CD14-positive monocyte (primary cell): ENCODE results near the gene LRRC10. TPM values are rescaled to one million over a fixed set of nuclear protein-coding genes. Genes with fewer than 3 reads are reported as not detected.

ENCODE experiments used
- DNase-seq, 3 donors: peaks; one replicate each; pipeline ENCODE4 v3.0.0-alpha.2; 2011 to 2022
- H2AFZ ChIP-seq: 2 replicates; pipeline ENCODE4 v1.6.0; 2012; ENCODE audit warnings: mild to moderate bottlenecking, low read depth, low read length, inconsistent platforms; ENCODE audit not compliant: insufficient read depth, poor library complexity, severe bottlenecking
- H3K27ac ChIP-seq, 2 donors: 1 replicate in 1 of 2; 2 replicates in 1 of 2; pipeline ENCODE4 v1.5.1; 2012 to 2013; ENCODE audit warnings: low read length in 2 of 2, control low read depth in 1 of 2, inconsistent platforms in 1 of 2, low read depth in 1 of 2, mild to moderate bottlenecking in 1 of 2
- H3K27me3 ChIP-seq, 2 donors: one replicate each; pipeline versions ENCODE4 v1.6.0 to v1.6.1; 2011 to 2013; ENCODE audit warnings: low read length in 2 of 2; ENCODE audit not compliant: control insufficient read depth in 2 of 2, insufficient read depth in 2 of 2
- H3K36me3 ChIP-seq, 2 donors: replicated peaks in 1 of 2; 1 replicate in 1 of 2; 2 replicates in 1 of 2; pipeline versions ENCODE4 v1.5.1 to v1.6.1; 2012 to 2013; ENCODE audit warnings: low read length in 2 of 2, control low read depth in 1 of 2, inconsistent platforms in 1 of 2, mild to moderate bottlenecking in 1 of 2; ENCODE audit not compliant: insufficient read depth in 2 of 2, control insufficient read depth in 1 of 2
- H3K4me1 ChIP-seq, 2 donors: 1 replicate in 1 of 2; 2 replicates in 1 of 2; pipeline versions ENCODE4 v1.5.1 to v1.6.1; 2012 to 2013; ENCODE audit warnings: low read length in 2 of 2, control low read depth in 1 of 2, inconsistent platforms in 1 of 2, mild to moderate bottlenecking in 1 of 2, moderate library complexity in 1 of 2; ENCODE audit not compliant: insufficient read depth in 2 of 2, control insufficient read depth in 1 of 2
- H3K4me2 ChIP-seq: replicated peaks from 2 replicates; pipeline ENCODE3; 2012; ENCODE audit warnings: low read length, moderate library complexity, mild to moderate bottlenecking; ENCODE audit not compliant: poor library complexity, severe bottlenecking; ENCODE audit errors: extremely low read depth
- H3K4me3 ChIP-seq, 3 experiments: fragments of 200-600 bp in 1 of 3; sonication (generic) in 1 of 3; replicated peaks in 1 of 3; 1 replicate in 2 of 3; 2 replicates in 1 of 3; pipeline ENCODE4 v1.5.1; 2011 to 2013; ENCODE audit warnings: low read length in 3 of 3, mild to moderate bottlenecking in 3 of 3, control low read depth in 2 of 3, low read depth in 2 of 3, inconsistent platforms in 1 of 3, moderate library complexity in 1 of 3
- H3K79me2 ChIP-seq: 2 replicates; pipeline ENCODE4 v1.6.0; 2012; ENCODE audit warnings: mild to moderate bottlenecking, control low read depth, inconsistent platforms, low read length, moderate library complexity; ENCODE audit not compliant: insufficient read depth
- H3K9ac ChIP-seq: 2 replicates; pipeline ENCODE4 v1.6.0; 2017; ENCODE audit warnings: low read length, mild to moderate bottlenecking; ENCODE audit not compliant: insufficient read depth, poor library complexity, severe bottlenecking
- H3K9me3 ChIP-seq, 2 donors: replicated peaks in 1 of 2; 1 replicate in 1 of 2; 2 replicates in 1 of 2; pipeline versions ENCODE4 v1.5.1 to v1.6.1; 2012 to 2013; ENCODE audit warnings: low read length in 2 of 2, control low read depth in 1 of 2; ENCODE audit not compliant: control insufficient read depth in 1 of 2, insufficient read depth in 1 of 2
- H4K20me1 ChIP-seq: 2 replicates; pipeline ENCODE4 v1.6.0; 2012; ENCODE audit warnings: mild to moderate bottlenecking, low read length, control low read depth, moderate library complexity; ENCODE audit not compliant: insufficient read depth
- H3K27ac Mint-ChIP-seq, 7 donors: one replicate each; pipeline ENCODE4 v1.8.0; 2020; ENCODE audit warnings: mild to moderate bottlenecking in 7 of 7, mixed read lengths in 7 of 7, moderate library complexity in 6 of 7, inconsistent platforms in 2 of 7
- H3K27me3 Mint-ChIP-seq, 3 donors: one replicate each; pipeline ENCODE4 v1.8.0; 2021 to 2022; ENCODE audit warnings: low read depth in 3 of 3, mild to moderate bottlenecking in 3 of 3, mixed read lengths in 3 of 3, moderate library complexity in 3 of 3, inconsistent platforms in 1 of 3
- H3K36me3 Mint-ChIP-seq, 2 donors: one replicate each; pipeline ENCODE4 v1.8.0; 2020; ENCODE audit warnings: mixed read lengths in 2 of 2, inconsistent platforms in 1 of 2, mild to moderate bottlenecking in 1 of 2
- H3K4me1 Mint-ChIP-seq: one replicate; pipeline ENCODE4 v1.8.0; 2020; ENCODE audit warnings: mild to moderate bottlenecking, mixed read lengths
- H3K4me3 Mint-ChIP-seq, 2 donors: one replicate each; pipeline ENCODE4 v1.8.0; 2020; ENCODE audit warnings: mild to moderate bottlenecking in 2 of 2, mixed read lengths in 2 of 2, moderate library complexity in 1 of 2
- H3K9me3 Mint-ChIP-seq, 7 donors: one replicate each; pipeline ENCODE4 v1.8.0; 2020 to 2022; ENCODE audit warnings: mixed read lengths in 7 of 7, mild to moderate bottlenecking in 6 of 7, moderate library complexity in 6 of 7, inconsistent platforms in 2 of 7
- WGBS: methylation state at CpG from one replicate; pipeline ENCODE4 v1.1.5; 2013; ENCODE audit warnings: missing lambda C conversion rate; ENCODE audit not compliant: insufficient coverage; 5-methylcytosine and 5-hydroxymethylcytosine counted together
- intact Hi-C, 2 donors: fragments of 100-400 bp; cut with micrococcal nuclease; formaldehyde crosslinking; loops; one replicate each; pipeline versions ENCODE4 v1.15.0 to v1.15.1; 2023
- polyA plus RNA-seq, 3 donors: library from polyadenylated mRNA; depleted of rRNA in 1 of 3; unstranded in 2 of 3; stranded (reverse) in 1 of 3; fragments of 300-500 nt in 2 of 3; fragments of >200 nt in 1 of 3; fragmentation: Illumina TruSeq in 2 of 3; gene quantifications; 1 replicate in 2 of 3; 2 replicates in 1 of 3; pipeline ENCODE4 v1.2.3, GENCODE V29; 2012 to 2021
- TF ChIP-seq, protein P1 (sequence below): fragments of 200-600 bp; IDR thresholded peaks from one replicate; pipeline ENCODE4 v1.8.0; 2022; ENCODE audit warnings: antibody characterized with exemption, mild to moderate bottlenecking

Gene LRRC10
- polyA plus RNA-seq, 3 donors: not detected

DNA sequence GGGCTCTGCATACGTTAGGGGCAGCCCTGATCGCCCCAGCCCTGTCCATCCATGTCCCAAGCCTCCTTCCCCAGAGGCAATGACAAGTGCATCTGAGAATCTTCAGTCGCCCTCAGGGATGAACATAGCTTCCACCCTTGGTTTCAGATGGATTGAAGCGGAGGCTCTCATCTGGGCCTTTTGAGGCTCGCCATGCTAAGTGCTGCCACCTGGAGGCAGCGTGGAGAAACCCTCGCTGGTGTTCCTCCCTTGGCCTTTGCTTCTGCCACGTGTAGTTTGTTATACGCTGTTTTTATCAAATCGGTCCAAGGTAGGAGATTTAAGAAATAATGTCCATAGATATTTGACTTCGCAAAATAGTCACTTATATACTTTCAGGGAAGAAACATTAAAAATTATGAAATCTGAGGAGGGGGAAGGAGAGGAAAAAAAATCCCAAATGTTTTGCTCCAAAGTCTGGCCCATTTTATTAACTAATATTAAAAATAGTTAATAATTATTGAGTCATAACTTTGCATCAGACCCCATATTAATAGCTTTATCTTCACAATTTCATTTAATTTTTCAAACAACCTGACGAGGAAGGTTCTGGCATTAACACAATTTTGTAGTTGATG, 28.8 kb upstream of the LRRC10 start:
- Histone ChIP-seq H3K27ac (no peak overlapping the region), H3K36me3 (no peaks in the 10 kb centered on the region), H3K27me3 (no peaks in the 10 kb centered on the region), H3K4me3 (no peak overlapping the region), H3K4me1 (no peaks in the 10 kb centered on the region), H3K4me2 (no peak overlapping the region), H2AFZ (peak overlapping the region; percentile 31), H3K9me3 (no peaks in the 10 kb centered on the region), H3K9ac (no peak overlapping the region), H3K79me2 (no peaks in the 10 kb centered on the region), H4K20me1 (no peaks in the 10 kb centered on the region)
- Mint-ChIP-seq H3K27me3 (peaks cover 0 to 4% (median 2%) of the 10 kb centered on the region in 3 donors), H3K27ac (no peak overlapping the region), H3K4me3 (no peak overlapping the region), H3K36me3 (no peaks in the 10 kb centered on the region), H3K9me3 (no peaks in the 10 kb centered on the region), H3K4me1 (no peaks in the 10 kb centered on the region)
- peak; percentile 32 to 50 (median 37) for DNase-seq
- intact Hi-C loops: no loop called here
- TF ChIP-seq, protein P1, sequence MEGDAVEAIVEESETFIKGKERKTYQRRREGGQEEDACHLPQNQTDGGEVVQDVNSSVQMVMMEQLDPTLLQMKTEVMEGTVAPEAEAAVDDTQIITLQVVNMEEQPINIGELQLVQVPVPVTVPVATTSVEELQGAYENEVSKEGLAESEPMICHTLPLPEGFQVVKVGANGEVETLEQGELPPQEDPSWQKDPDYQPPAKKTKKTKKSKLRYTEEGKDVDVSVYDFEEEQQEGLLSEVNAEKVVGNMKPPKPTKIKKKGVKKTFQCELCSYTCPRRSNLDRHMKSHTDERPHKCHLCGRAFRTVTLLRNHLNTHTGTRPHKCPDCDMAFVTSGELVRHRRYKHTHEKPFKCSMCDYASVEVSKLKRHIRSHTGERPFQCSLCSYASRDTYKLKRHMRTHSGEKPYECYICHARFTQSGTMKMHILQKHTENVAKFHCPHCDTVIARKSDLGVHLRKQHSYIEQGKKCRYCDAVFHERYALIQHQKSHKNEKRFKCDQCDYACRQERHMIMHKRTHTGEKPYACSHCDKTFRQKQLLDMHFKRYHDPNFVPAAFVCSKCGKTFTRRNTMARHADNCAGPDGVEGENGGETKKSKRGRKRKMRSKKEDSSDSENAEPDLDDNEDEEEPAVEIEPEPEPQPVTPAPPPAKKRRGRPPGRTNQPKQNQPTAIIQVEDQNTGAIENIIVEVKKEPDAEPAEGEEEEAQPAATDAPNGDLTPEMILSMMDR: peak; percentile 88
- WGBS: 63% methylated on average over 3 of the region's 12 CpGs

DNA sequence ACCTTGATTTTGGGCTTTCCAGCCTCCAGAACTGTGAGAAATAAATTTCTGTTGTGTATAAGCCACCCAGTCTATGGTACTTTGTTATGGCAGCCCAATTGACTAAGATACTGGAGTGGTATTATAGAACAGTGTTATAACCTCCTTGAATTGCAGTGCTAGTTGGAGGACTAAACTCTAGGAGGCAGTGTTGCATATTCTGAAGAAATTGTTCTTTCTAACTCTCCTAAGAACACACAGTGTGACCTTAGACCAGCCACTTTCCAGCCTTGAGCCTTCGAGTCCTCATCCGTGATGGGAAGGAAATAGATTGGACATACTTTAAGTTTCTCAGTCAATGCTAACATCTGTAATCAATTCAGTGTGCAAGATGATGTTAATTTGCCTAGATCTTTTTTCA, 22.4 kb upstream of the LRRC10 start:
- TF ChIP-seq, protein P1: no peak
- H3K9ac ChIP-seq: no peak overlapping the region
- no peak overlapping the region for H3K27ac ChIP-seq
- Mint-ChIP-seq H3K9me3 (peaks cover 0 to 8% (median 0%) of the 10 kb centered on the region in 7 donors), H3K27ac (no peak overlapping the region), H3K4me3 (no peak overlapping the region), H3K4me1 (peaks cover 2% of the 10 kb centered on the region), H3K27me3 (peaks cover 0 to 3% (median 3%) of the 10 kb centered on the region in 3 donors), H3K36me3 (no peaks in the 10 kb centered on the region)
- no peaks in the 10 kb centered on the region for H3K4me1 ChIP-seq
- H3K4me3 ChIP-seq: no peak overlapping the region
- no CpG with 5 or more reads among the region's 2 CpGs for WGBS
- H2AFZ ChIP-seq: no peak overlapping the region
- H3K4me2 ChIP-seq: no peak overlapping the region
- no peaks in the 10 kb centered on the region for H4K20me1 ChIP-seq
- H3K27me3 ChIP-seq: no peaks in the 10 kb centered on the region
- H3K79me2 ChIP-seq: no peaks in the 10 kb centered on the region
- H3K9me3 ChIP-seq: no peaks in the 10 kb centered on the region
- intact Hi-C loops: no loop called here
- H3K36me3 ChIP-seq: no peaks in the 10 kb centered on the region
- DNase-seq: no peak
